HepG2 (cell line): ENCODE results near the gene GATA5. TPM values are rescaled to one million over a fixed set of nuclear protein-coding genes. Genes with fewer than 3 reads are reported as not detected.

Experiments
- ATAC-seq: fragments of 200-7000 bp; cut with Tn5 transposase; 3 replicates; pipeline ENCODE4 v1.9.1; 2020; ENCODE audit warnings: mild to moderate bottlenecking, moderate library complexity
- BruUV-seq: library from RNA; stranded (reverse); fragments of 400-500 nt; replicated peaks from 2 replicates; lab custom pipeline; 2021; lab: Mats Ljungman, UMichigan
- CTCF ChIA-PET: fragments of 300-600 bp; formaldehyde crosslinking; extraction: SDS; loops from one replicate; lab custom pipeline; 2021; ENCODE audit warnings: low total read pairs, inconsistent platforms, low intra/inter-chr PET ratio; lab: Yijun Ruan, JAX
- POLR2A ChIA-PET: fragments of 350-600 bp; sonication (Branson Sonifier 250); formaldehyde crosslinking; loops from one replicate; lab custom pipeline; 2020; ENCODE audit warnings: antibody characterized with exemption, inconsistent platforms; lab: Yijun Ruan, JAX
- DNase-seq: peaks from one replicate; pipeline ENCODE4 v3.0.0-alpha.2; 2015; ENCODE audit warnings: low spot score
- FAIRE-seq: peaks from 3 replicates; lab custom pipeline; 2011; peaks lifted over from hg19 to GRCh38; lab: Jason Lieb, UNC
- H2AFZ ChIP-seq: one replicate; pipeline ENCODE4 v1.6.1; 2011; ENCODE audit warnings: low read length, inconsistent platforms
- H3K27ac ChIP-seq: fragments of 300-600 bp; 3 replicates; pipeline ENCODE4 v1.8.0; 2011; ENCODE audit warnings: mixed run types, mild to moderate bottlenecking, mixed read lengths, low read length, inconsistent platforms; ENCODE audit not compliant: insufficient read depth; ENCODE audit errors: extremely low read length
- H3K27me3 ChIP-seq, 2 experiments: fragments of 200-600 bp in 1 of 2; 2 replicates in 1 of 2; 3 replicates in 1 of 2; pipeline versions ENCODE4 v1.6.0 to v1.8.0; 2011; ENCODE audit warnings: low read length in 2 of 2, mild to moderate bottlenecking in 2 of 2, moderate library complexity in 2 of 2, inconsistent platforms in 1 of 2; ENCODE audit not compliant: insufficient read depth in 2 of 2, control insufficient read depth in 1 of 2
- H3K36me3 ChIP-seq, 2 experiments: fragments of 200-600 bp in 1 of 2; replicated peaks in 1 of 2; 2 replicates in 1 of 2; 3 replicates in 1 of 2; pipeline versions ENCODE4 v1.5.1 to v1.8.0; 2011; ENCODE audit warnings: low read length in 2 of 2, inconsistent platforms in 1 of 2; ENCODE audit not compliant: insufficient read depth in 2 of 2, control insufficient read depth in 1 of 2
- H3K4me1 ChIP-seq: 2 replicates; pipeline ENCODE4 v1.5.1; 2012; ENCODE audit warnings: low read length, inconsistent platforms; ENCODE audit not compliant: insufficient read depth
- H3K4me2 ChIP-seq: 2 replicates; pipeline ENCODE4 v1.6.0; 2011; ENCODE audit warnings: low read depth, low read length, inconsistent platforms
- H3K4me3 ChIP-seq, 3 experiments: fragments of 200-600 bp in 1 of 3; sonication (generic), shearing (Covaris generic) in 1 of 3; replicated peaks in 1 of 3; 2 replicates each; pipeline ENCODE4 v1.5.1; 2011 to 2016; ENCODE audit warnings: low read length in 3 of 3, inconsistent platforms in 2 of 3, low read depth in 2 of 3, mild to moderate bottlenecking in 2 of 3, control low read depth in 1 of 3, mixed read lengths in 1 of 3; ENCODE audit not compliant: insufficient read depth in 1 of 3
- H3K79me2 ChIP-seq: one replicate; pipeline ENCODE4 v1.6.1; 2011; ENCODE audit warnings: low read length, inconsistent platforms; ENCODE audit not compliant: insufficient read depth
- H3K9ac ChIP-seq: 2 replicates; pipeline ENCODE4 v1.6.0; 2011; ENCODE audit warnings: mild to moderate bottlenecking, low read depth, low read length, inconsistent platforms; ENCODE audit not compliant: insufficient read depth
- H3K9me3 ChIP-seq: 2 replicates; pipeline ENCODE4 v1.5.1; 2012; ENCODE audit warnings: mild to moderate bottlenecking, low read length
- H4K20me1 ChIP-seq: 2 replicates; pipeline ENCODE4 v1.6.0; 2011; ENCODE audit warnings: inconsistent platforms, mild to moderate bottlenecking, low read length, moderate library complexity; ENCODE audit not compliant: insufficient read depth
- ATF7-NPFF ChIP-seq: sonication (generic); formaldehyde crosslinking; IDR thresholded peaks from 2 replicates; pipeline ENCODE4 v1.8.1; 2023; ENCODE audit warnings: mild to moderate bottlenecking, low read depth, missing genetic modification reagents, moderate library complexity
- CBX5 ChIP-seq: sonication (generic); formaldehyde crosslinking; IDR thresholded peaks from 2 replicates; pipeline ENCODE4 v1.4.0; 2020; ENCODE audit warnings: missing genetic modification reagents, borderline replicate concordance
- NFKB2 ChIP-seq: sonication (generic); formaldehyde crosslinking; IDR thresholded peaks from 2 replicates; pipeline ENCODE4 v1.4.0; 2020; ENCODE audit warnings: missing genetic modification reagents, borderline replicate concordance
- SOX6 ChIP-seq, 2 experiments: fragments of 450-650 bp in 1 of 2; sonication (generic) in 1 of 2; formaldehyde crosslinking in 1 of 2; IDR thresholded peaks; 2 replicates each; pipeline versions ENCODE4 v1.4.0 to v1.6.1; 2017 to 2020; ENCODE audit warnings: antibody characterized with exemption in 1 of 2, mild to moderate bottlenecking in 1 of 2, missing genetic modification reagents in 1 of 2
- TCF12 ChIP-seq, 2 experiments: fragments of 450-650 bp in 1 of 2; sonication (generic) in 1 of 2; formaldehyde crosslinking in 1 of 2; IDR thresholded peaks; 2 replicates each; pipeline versions ENCODE4 v1.6.1 to v1.8.0; 2017 to 2022; ENCODE audit warnings: antibody characterized with exemption in 1 of 2, mild to moderate bottlenecking in 1 of 2, missing genetic modification reagents in 1 of 2, moderate library complexity in 1 of 2
- ZNF234 ChIP-seq: sonication (generic); formaldehyde crosslinking; conservative IDR thresholded peaks from 2 replicates; pipeline ENCODE4 v1.5.1; 2020; ENCODE audit warnings: mild to moderate bottlenecking, missing genetic modification reagents
- ZNF30 ChIP-seq: sonication (generic); formaldehyde crosslinking; IDR thresholded peaks from 2 replicates; pipeline ENCODE4 v1.5.0; 2020; ENCODE audit warnings: mild to moderate bottlenecking, missing genetic modification reagents
- ZNF446 ChIP-seq: sonication (generic); formaldehyde crosslinking; IDR thresholded peaks from 2 replicates; pipeline ENCODE4 v1.5.0; 2020; ENCODE audit warnings: mild to moderate bottlenecking, missing genetic modification reagents
- ZSCAN9 ChIP-seq: IDR thresholded peaks from 2 replicates; pipeline ENCODE4 v1.6.1; 2016; ENCODE audit warnings: borderline replicate concordance
- ZZZ3 ChIP-seq: sonication (generic); formaldehyde crosslinking; IDR thresholded peaks from 2 replicates; pipeline ENCODE4 v1.4.0; 2020; ENCODE audit warnings: missing genetic modification reagents, mild to moderate bottlenecking, borderline replicate concordance
- WGBS: methylation state at CpG from one replicate; pipeline ENCODE4 v1.1.6; 2017; ENCODE audit warnings: low lambda C conversion rate; 5-methylcytosine and 5-hydroxymethylcytosine counted together
- in situ Hi-C: cut with HindIII; loops from 2 replicates; pipeline ENCODE4 v1.10.0; 2017; ENCODE audit warnings: low pct_unique_long_range_greater_than_20kb; ENCODE audit not compliant: extremely low pct_ligation_motif_present
- intact Hi-C: fragments of 100-400 bp; cut with micrococcal nuclease; formaldehyde crosslinking; loops from one replicate; pipeline ENCODE4 v1.10.0; 2022; ENCODE audit not compliant: unreplicated experiment
- polyA plus RNA-seq, 8 experiments: library from polyadenylated mRNA; depleted of rRNA in 3 of 8; stranded (reverse) in 7 of 8; unstranded in 1 of 8; fragments of >200 nt; fragmentation: Illumina TruSeq in 4 of 8; extraction: Trizol in 4 of 8; gene quantifications; 2 replicates each; pipeline versions ENCODE4 v1.2.1 to v1.2.3, GENCODE V29; 2011 to 2016; ENCODE audit warnings: low read depth in 4 of 8, missing spikeins in 1 of 8, mixed read lengths in 1 of 8; ENCODE audit not compliant: insufficient read depth in 1 of 8
- total RNA-seq, 5 experiments: library from RNA; depleted of rRNA; stranded (reverse); fragments of >200 nt; fragmentation: Illumina TruSeq; extraction: Trizol; gene quantifications; 2 replicates each; pipeline ENCODE4 v1.2.3, GENCODE V29; 2016; ENCODE audit warnings: low read depth in 1 of 5
- TF ChIP-seq, protein P1 (sequence below): sonication (generic); formaldehyde crosslinking; IDR thresholded peaks from 2 replicates; pipeline ENCODE4 v1.5.1; 2020; ENCODE audit warnings: missing genetic modification reagents, mild to moderate bottlenecking, borderline replicate concordance

Gene GATA5
- total and polyA plus RNA-seq, 2 of the 13 experiments (the other 11 are each of a cell fraction or from before 2014, with no cell fraction given): 0.12 to 0.20 TPM

DNA sequence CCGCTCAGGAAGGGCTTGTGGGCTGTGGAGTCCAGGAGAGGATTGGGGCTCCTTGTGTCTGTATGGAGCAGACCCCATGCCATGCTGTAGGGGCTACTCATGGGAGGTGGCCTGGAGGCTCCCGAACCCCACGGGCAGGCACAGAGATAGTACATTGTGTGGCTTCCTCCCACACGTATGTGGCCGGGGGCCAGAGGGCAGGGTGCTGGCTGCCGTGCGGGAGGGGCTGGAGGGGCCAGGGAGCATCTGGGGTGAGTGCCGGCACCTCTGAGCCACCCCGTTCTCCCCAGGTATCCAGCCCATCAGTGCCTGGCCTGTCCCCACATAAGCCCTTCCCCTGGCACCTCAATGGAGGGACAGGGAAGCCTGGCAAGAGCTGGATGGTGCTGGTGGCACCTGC is 56.0 kb downstream of the GATA5 start (continued):
- TF ChIP-seq TCF12 (IDR thresholded peaks at IDR 0.05) (no peak), TCF12 (CRISPR knock-in tag; IDR thresholded peaks at IDR 0.05) (no peak)
- TF ChIP-seq, all 625 proteins: peak for 2

DNA sequence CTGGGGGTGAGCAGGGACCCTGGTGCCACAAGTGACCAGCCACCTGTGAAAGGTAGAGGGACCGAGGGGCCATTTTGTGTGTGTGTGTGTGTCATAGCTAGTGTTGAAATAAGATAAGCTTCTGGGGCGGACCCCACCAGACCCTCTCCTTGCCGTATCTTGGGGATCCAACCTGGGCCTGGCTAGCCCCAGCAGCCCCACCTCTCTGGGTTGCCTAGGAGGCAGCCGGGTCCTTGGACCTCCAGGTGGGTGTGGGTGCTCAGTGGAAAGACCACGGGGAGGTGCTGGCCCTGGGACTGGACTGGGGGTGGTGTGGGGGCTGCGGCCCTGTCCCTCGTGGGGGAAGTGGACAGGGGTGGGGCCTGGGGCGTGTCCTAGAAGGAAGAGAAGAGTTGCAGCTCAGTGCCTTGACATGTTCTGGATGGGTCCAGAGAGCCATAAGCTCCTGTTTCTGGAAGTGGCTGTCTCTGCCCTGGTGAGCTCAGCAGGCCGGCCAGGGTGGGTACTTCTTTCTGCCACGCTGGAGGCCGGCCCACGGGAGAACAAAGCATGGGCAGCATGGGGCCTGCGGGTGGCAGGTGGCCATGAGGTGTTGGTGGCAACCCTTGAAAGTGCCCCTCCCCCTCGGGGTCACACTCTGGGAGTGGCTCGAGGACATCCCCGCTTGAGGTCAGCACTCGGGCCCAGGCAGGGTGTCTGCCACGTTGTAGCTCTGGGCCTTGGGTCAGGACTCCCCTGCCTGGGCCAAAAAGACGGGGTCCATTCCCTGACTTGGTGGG is 56.9 kb downstream of the GATA5 start:
- Histone ChIP-seq H3K9me3 (no peaks in the 10 kb centered on the region), H2AFZ (no peak overlapping the region), H3K4me1 (no peaks in the 10 kb centered on the region), H3K4me3 (no peak overlapping the region), H4K20me1 (no peaks in the 10 kb centered on the region; the same call in 1 of the 2 replicates), H3K9ac (no peak overlapping the region), H3K27me3 (peaks cover 22 to 73% of the 10 kb centered on the region in 2 experiments; a peak in 4 of 5 replicates), H3K4me2 (no peak overlapping the region), H3K79me2 (no peaks in the 10 kb centered on the region), H3K36me3 (no peaks in the 10 kb centered on the region), H3K27ac (no peak overlapping the region)
- no TSS peak for BruUV-seq
- ATAC-seq (no peak), DNase-seq (no peak), FAIRE-seq (no peak)
- intact Hi-C loops: no loop called here
- in situ Hi-C loops: no loop called here
- WGBS: 19% methylated on average over 18 of the region's 19 CpGs
- ChIA-PET POLR2A (no interaction called here), CTCF (no interaction called here)
- 0 out of 2 replicates have a peak, but pooled peaks have one; percentile 48 for TF ChIP-seq NFKB2 (CRISPR knock-in tag)
- TF ChIP-seq ZNF30 (CRISPR knock-in tag): no peak
- TF ChIP-seq, all 625 proteins: peak for 1

DNA sequence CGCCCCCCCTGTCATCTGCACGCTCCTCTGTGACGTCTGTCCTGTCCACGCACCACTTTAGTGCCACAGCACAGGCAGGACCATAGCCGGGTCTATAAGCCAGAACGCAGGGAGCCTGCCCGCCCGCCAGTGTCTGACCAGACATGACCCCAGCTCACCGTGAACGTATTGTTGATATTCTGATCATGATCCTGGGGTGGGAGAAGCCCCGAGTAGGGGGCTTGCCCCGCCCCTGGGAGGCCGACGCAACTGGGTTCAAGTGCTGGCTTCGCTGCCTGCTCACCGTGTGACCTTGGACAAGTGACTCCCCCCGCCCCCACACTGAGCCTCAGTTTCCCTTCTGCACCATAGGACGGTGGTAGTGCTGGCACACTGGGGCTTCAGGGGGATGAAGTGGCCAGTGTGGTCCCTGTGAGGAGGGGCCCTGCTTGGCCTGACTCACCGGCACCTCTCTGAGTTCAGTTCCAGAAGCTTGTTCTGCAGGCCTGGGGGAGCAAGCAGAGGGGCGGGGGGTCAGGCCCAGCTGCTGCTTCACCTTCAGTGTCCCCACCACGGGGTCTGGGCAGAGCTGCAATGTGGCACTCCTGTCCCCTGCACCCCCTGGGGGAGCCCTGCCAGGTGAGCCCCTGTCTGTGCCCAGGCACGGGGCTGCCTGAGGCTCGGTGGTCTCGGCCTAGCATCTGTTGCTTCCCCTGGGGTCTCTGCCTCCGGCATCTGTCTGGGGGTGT is 57.6 kb downstream of the GATA5 start:
- Histone ChIP-seq H3K9ac (no peak overlapping the region), H3K4me3 (no peak overlapping the region), H3K9me3 (no peaks in the 10 kb centered on the region), H3K4me1 (peaks cover 5% of the 10 kb centered on the region), H3K79me2 (no peaks in the 10 kb centered on the region), H3K36me3 (no peaks in the 10 kb centered on the region), H2AFZ (no peak overlapping the region), H3K27ac (no peak overlapping the region), H3K4me2 (no peak overlapping the region), H4K20me1 (no peaks in the 10 kb centered on the region; the same call in 1 of the 2 replicates), H3K27me3 (peaks cover 20 to 70% of the 10 kb centered on the region in 2 experiments; a peak in 4 of 5 replicates)
- DNase-seq (no peak), FAIRE-seq (no peak), ATAC-seq (no peak)
- CTCF ChIA-PET: no interaction called here
- WGBS: 44% methylated on average over 21 of the region's 25 CpGs
- BruUV-seq: no TSS peak
- intact Hi-C loops: no loop called here
- POLR2A ChIA-PET: no interaction called here
- in situ Hi-C loops: no loop called here
- TF ChIP-seq ATF7-NPFF (CRISPR knock-in tag) (no peak), ZNF446 (no peak), ZNF234 (CRISPR knock-in tag) (no peak), ZSCAN9 (CRISPR knock-in tag) (no peak), CBX5 (CRISPR knock-in tag) (no peak), ZZZ3 (no peak), SOX6 (IDR thresholded peaks at IDR 0.05) (no peak), SOX6 (CRISPR knock-in tag; IDR thresholded peaks at IDR 0.05) (no peak)
- TF ChIP-seq, protein P1, sequence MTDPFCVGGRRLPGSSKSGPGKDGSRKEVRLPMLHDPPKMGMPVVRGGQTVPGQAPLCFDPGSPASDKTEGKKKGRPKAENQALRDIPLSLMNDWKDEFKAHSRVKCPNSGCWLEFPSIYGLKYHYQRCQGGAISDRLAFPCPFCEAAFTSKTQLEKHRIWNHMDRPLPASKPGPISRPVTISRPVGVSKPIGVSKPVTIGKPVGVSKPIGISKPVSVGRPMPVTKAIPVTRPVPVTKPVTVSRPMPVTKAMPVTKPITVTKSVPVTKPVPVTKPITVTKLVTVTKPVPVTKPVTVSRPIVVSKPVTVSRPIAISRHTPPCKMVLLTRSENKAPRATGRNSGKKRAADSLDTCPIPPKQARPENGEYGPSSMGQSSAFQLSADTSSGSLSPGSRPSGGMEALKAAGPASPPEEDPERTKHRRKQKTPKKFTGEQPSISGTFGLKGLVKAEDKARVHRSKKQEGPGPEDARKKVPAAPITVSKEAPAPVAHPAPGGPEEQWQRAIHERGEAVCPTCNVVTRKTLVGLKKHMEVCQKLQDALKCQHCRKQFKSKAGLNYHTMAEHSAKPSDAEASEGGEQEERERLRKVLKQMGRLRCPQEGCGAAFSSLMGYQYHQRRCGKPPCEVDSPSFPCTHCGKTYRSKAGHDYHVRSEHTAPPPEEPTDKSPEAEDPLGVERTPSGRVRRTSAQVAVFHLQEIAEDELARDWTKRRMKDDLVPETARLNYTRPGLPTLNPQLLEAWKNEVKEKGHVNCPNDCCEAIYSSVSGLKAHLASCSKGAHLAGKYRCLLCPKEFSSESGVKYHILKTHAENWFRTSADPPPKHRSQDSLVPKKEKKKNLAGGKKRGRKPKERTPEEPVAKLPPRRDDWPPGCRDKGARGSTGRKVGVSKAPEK (CRISPR knock-in tag): no peak
